Neural cell (in vitro differentiated cells): ENCODE measurements around the gene FAM168B. TPM values are rescaled to one million over a fixed set of nuclear protein-coding genes. Genes with fewer than 3 reads are reported as not detected.

Source experiments
- H2AFZ ChIP-seq: fragments of 200-600, 300-800 bp; sonication (generic), shearing (Covaris generic); 2 replicates; pipeline ENCODE4 v1.6.0; 2014; ENCODE audit warnings: low read depth, mild to moderate bottlenecking, antibody characterized with exemption, low read length, moderate library complexity
- H3F3A ChIP-seq: fragments of 200-600 bp; shearing (Covaris generic); 2 replicates; pipeline ENCODE4 v1.6.1; 2016; ENCODE audit warnings: mild to moderate bottlenecking, moderate library complexity, mixed read lengths, antibody characterized with exemption, low read length; ENCODE audit not compliant: insufficient read depth, poor library complexity, severe bottlenecking
- H3K27ac ChIP-seq: fragments of 200-600, 300-800 bp; sonication (generic), shearing (Covaris generic); 2 replicates; pipeline ENCODE4 v1.5.1; 2014; ENCODE audit warnings: mild to moderate bottlenecking, low read length, moderate library complexity
- H3K27me3 ChIP-seq: fragments of 300-800, 200-600 bp; sonication (generic), shearing (Covaris generic); 2 replicates; pipeline ENCODE4 v1.6.0; 2014; ENCODE audit warnings: mild to moderate bottlenecking, low read depth, low read length, moderate library complexity; ENCODE audit not compliant: insufficient read depth
- H3K36me3 ChIP-seq: fragments of 300-800, 200-600 bp; sonication (generic), shearing (Covaris generic); 2 replicates; pipeline ENCODE4 v1.5.1; 2014; ENCODE audit warnings: mild to moderate bottlenecking, antibody characterized with exemption, low read length, moderate library complexity; ENCODE audit not compliant: insufficient read depth
- H3K4me2 ChIP-seq: fragments of 300-800, 200-600 bp; sonication (generic), shearing (Covaris generic); 2 replicates; pipeline ENCODE4 v1.6.0; 2014; ENCODE audit warnings: mild to moderate bottlenecking, low read length
- H3K4me3 ChIP-seq: fragments of 300-800, 200-600 bp; sonication (generic), shearing (Covaris generic); 2 replicates; pipeline ENCODE4 v1.5.1; 2014; ENCODE audit warnings: mild to moderate bottlenecking, low read length, moderate library complexity
- H3K79me2 ChIP-seq: fragments of 200-600 bp; shearing (Covaris generic); replicated peaks from 2 replicates; pipeline ENCODE4 v1.6.0; 2014; ENCODE audit warnings: mild to moderate bottlenecking, low read length, moderate library complexity; ENCODE audit not compliant: insufficient read depth
- H3K9ac ChIP-seq: fragments of 300-800, 200-600 bp; sonication (generic), shearing (Covaris generic); 2 replicates; pipeline ENCODE4 v1.6.1; 2016; ENCODE audit warnings: mild to moderate bottlenecking, low read length, mixed read lengths
- H3K9me2 ChIP-seq: fragments of 200-600 bp; shearing (Covaris generic); 2 replicates; pipeline ENCODE4 v1.6.1; 2016; ENCODE audit warnings: mild to moderate bottlenecking, low read length, mixed read lengths; ENCODE audit not compliant: insufficient read depth
- H3K9me3 ChIP-seq: fragments of 200-600, 300-800 bp; sonication (generic), shearing (Covaris generic); 2 replicates; pipeline ENCODE4 v1.6.1; 2016; ENCODE audit warnings: mild to moderate bottlenecking, mixed run types, low read length, moderate library complexity, mixed read lengths
- H4K20me1 ChIP-seq: fragments of 200-600 bp; shearing (Covaris generic); 2 replicates; pipeline ENCODE4 v1.6.1; 2016; ENCODE audit warnings: mild to moderate bottlenecking, mixed run types; ENCODE audit not compliant: insufficient read depth
- CTCF ChIP-seq: fragments of 450-650 bp; IDR thresholded peaks from 2 replicates; pipeline ENCODE4 v1.5.1; 2014; ENCODE audit warnings: antibody characterized with exemption, mild to moderate bottlenecking, moderate library complexity; ENCODE audit not compliant: poor library complexity, severe bottlenecking
- EP300 ChIP-seq: fragments of 450-650 bp; conservative IDR thresholded peaks from 2 replicates; pipeline ENCODE4 v1.6.1; 2014; ENCODE audit warnings: antibody characterized with exemption, mild to moderate bottlenecking, moderate library complexity; ENCODE audit not compliant: poor library complexity, severe bottlenecking
- EZH2 ChIP-seq: fragments of 200-600, 300-800 bp; shearing (Covaris generic), sonication (generic); IDR thresholded peaks from 2 replicates; pipeline ENCODE4 v1.6.1; 2014; ENCODE audit warnings: antibody characterized with exemption, low read length, borderline replicate concordance, mild to moderate bottlenecking; ENCODE audit not compliant: insufficient read depth, poor library complexity, severe bottlenecking
- MXI1 ChIP-seq: fragments of 450-650 bp; conservative IDR thresholded peaks from 2 replicates; pipeline ENCODE4 v1.6.1; 2014; ENCODE audit warnings: antibody characterized with exemption, mild to moderate bottlenecking; ENCODE audit not compliant: poor library complexity, severe bottlenecking
- POLR2AphosphoS5 ChIP-seq: IDR thresholded peaks from 2 replicates; pipeline ENCODE4 v1.6.1; 2012
- RAD21 ChIP-seq: fragments of 450-650 bp; conservative IDR thresholded peaks from 2 replicates; pipeline ENCODE4 v1.6.1; 2014; ENCODE audit warnings: antibody characterized with exemption, mild to moderate bottlenecking, moderate library complexity
- SMC3 ChIP-seq: fragments of 450-650 bp; conservative IDR thresholded peaks from 2 replicates; pipeline ENCODE4 v1.6.1; 2014; ENCODE audit warnings: antibody characterized with exemption, mild to moderate bottlenecking, moderate library complexity; ENCODE audit not compliant: poor library complexity
- TAF1 ChIP-seq: IDR thresholded peaks from 2 replicates; pipeline ENCODE4 v1.6.1; 2012; ENCODE audit warnings: low read depth
- polyA plus RNA-seq: library from polyadenylated mRNA; depleted of rRNA; stranded (reverse); fragments of >200 nt; gene quantifications from 2 replicates; pipeline ENCODE4 v1.2.3, GENCODE V29; 2014
- TF ChIP-seq, protein P1 (sequence below): IDR thresholded peaks from 2 replicates; pipeline ENCODE4 v1.6.1; 2012; ENCODE audit warnings: borderline replicate concordance

The FAM168B gene
- polyA plus RNA-seq, 1 donor from 2014 or later = 162 TPM

- Histone ChIP-seq H3K27ac (no peak overlapping the region), H3K4me3 (no peak overlapping the region), H3K9ac (no peak overlapping the region), H4K20me1 (no peaks in the 10 kb centered on the region), H3K9me2 (no peaks in the 10 kb centered on the region), H2AFZ (no peak overlapping the region), H3K36me3 (peaks cover 3% of the 10 kb centered on the region), H3F3A (no peaks in the 10 kb centered on the region), H3K4me2 (no peak overlapping the region), H3K27me3 (no peaks in the 10 kb centered on the region), H3K79me2 (no peaks in the 10 kb centered on the region), H3K9me3 (no peaks in the 10 kb centered on the region)
- TF ChIP-seq EP300 = no peak
- TF ChIP-seq MXI1 = no peak
- no peak for TF ChIP-seq CTCF
- no peak for TF ChIP-seq POLR2AphosphoS5
- no peak for TF ChIP-seq TAF1
- TF ChIP-seq SMC3 = no peak
- TF ChIP-seq RAD21 = no peak
- TF ChIP-seq, protein P1, sequence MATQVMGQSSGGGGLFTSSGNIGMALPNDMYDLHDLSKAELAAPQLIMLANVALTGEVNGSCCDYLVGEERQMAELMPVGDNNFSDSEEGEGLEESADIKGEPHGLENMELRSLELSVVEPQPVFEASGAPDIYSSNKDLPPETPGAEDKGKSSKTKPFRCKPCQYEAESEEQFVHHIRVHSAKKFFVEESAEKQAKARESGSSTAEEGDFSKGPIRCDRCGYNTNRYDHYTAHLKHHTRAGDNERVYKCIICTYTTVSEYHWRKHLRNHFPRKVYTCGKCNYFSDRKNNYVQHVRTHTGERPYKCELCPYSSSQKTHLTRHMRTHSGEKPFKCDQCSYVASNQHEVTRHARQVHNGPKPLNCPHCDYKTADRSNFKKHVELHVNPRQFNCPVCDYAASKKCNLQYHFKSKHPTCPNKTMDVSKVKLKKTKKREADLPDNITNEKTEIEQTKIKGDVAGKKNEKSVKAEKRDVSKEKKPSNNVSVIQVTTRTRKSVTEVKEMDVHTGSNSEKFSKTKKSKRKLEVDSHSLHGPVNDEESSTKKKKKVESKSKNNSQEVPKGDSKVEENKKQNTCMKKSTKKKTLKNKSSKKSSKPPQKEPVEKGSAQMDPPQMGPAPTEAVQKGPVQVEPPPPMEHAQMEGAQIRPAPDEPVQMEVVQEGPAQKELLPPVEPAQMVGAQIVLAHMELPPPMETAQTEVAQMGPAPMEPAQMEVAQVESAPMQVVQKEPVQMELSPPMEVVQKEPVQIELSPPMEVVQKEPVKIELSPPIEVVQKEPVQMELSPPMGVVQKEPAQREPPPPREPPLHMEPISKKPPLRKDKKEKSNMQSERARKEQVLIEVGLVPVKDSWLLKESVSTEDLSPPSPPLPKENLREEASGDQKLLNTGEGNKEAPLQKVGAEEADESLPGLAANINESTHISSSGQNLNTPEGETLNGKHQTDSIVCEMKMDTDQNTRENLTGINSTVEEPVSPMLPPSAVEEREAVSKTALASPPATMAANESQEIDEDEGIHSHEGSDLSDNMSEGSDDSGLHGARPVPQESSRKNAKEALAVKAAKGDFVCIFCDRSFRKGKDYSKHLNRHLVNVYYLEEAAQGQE = no peak
- no peak for TF ChIP-seq EZH2
These were observed 47.3 kb upstream of the FAM168B start for GRCh38 chr2:131140581-131140980.

- Histone ChIP-seq H3K36me3 (peaks cover 12% of the 10 kb centered on the region), H3K4me3 (no peak overlapping the region), H3K9me3 (no peaks in the 10 kb centered on the region), H3K27me3 (no peaks in the 10 kb centered on the region), H3K4me2 (no peak overlapping the region), H4K20me1 (no peaks in the 10 kb centered on the region), H2AFZ (no peak overlapping the region), H3K9me2 (no peaks in the 10 kb centered on the region), H3F3A (no peaks in the 10 kb centered on the region), H3K27ac (no peak overlapping the region), H3K79me2 (no peaks in the 10 kb centered on the region), H3K9ac (no peak overlapping the region)
- TF ChIP-seq MXI1 = no peak
- TF ChIP-seq, protein P1 = no peak
- TF ChIP-seq EP300 = no peak
- TF ChIP-seq TAF1 = no peak
- TF ChIP-seq CTCF = no peak
These were observed 39.5 kb upstream of the FAM168B start for GRCh38 chr2:131132729-131133128.
